MCF 10A (cell line): ENCODE measurements around the gene TCTN1. TPM values are rescaled to one million over a fixed set of nuclear protein-coding genes. Genes with fewer than 3 reads are reported as not detected.
"Not testable (repeated sequence)": the region's sequence is repeated elsewhere in the genome, so short reads cannot be mapped to it uniquely, and the experiment has no call there.

Source experiments
- BruUV-seq: library from RNA; stranded (reverse); fragments of 400-500 nt; replicated peaks from 2 replicates; lab custom pipeline; 2021; lab: Mats Ljungman, UMichigan
- CTCF ChIA-PET: fragments of 300-600 bp; sonication (Branson Sonifier 250); formaldehyde crosslinking; extraction: SDS; loops from one replicate; lab custom pipeline; 2021; ENCODE audit warnings: antibody characterized with exemption, inconsistent platforms; lab: Yijun Ruan, JAX
- POLR2A ChIA-PET: fragments of 300-600, 350-650 bp; sonication (Branson Sonifier 250); formaldehyde crosslinking; extraction: SDS; loops from one replicate; lab custom pipeline; 2020; ENCODE audit warnings: antibody characterized with exemption, inconsistent platforms; lab: Yijun Ruan, JAX
- DNase-seq: peaks from one replicate; pipeline ENCODE4 v3.0.0-alpha.2; 2018; ENCODE audit not compliant: unreplicated experiment
- H3K27ac Mint-ChIP-seq: one replicate; pipeline ENCODE4 v1.8.0; 2022; ENCODE audit warnings: mild to moderate bottlenecking, low read depth, mixed read lengths; ENCODE audit not compliant: unreplicated experiment
- H3K27me3 Mint-ChIP-seq: one replicate; pipeline ENCODE4 v1.8.0; 2022; ENCODE audit warnings: mixed read lengths; ENCODE audit not compliant: insufficient read depth, unreplicated experiment
- H3K36me3 Mint-ChIP-seq: one replicate; pipeline ENCODE4 v1.8.0; 2022; ENCODE audit warnings: mild to moderate bottlenecking, moderate library complexity, mixed read lengths; ENCODE audit not compliant: insufficient read depth, unreplicated experiment
- H3K4me1 Mint-ChIP-seq: one replicate; pipeline ENCODE4 v1.8.0; 2022; ENCODE audit warnings: mixed read lengths; ENCODE audit not compliant: insufficient read depth, unreplicated experiment
- H3K4me3 Mint-ChIP-seq: one replicate; pipeline ENCODE4 v1.8.0; 2022; ENCODE audit warnings: mild to moderate bottlenecking, moderate library complexity, mixed read lengths; ENCODE audit not compliant: unreplicated experiment
- H3K9me3 Mint-ChIP-seq: one replicate; pipeline ENCODE4 v1.8.0; 2022; ENCODE audit warnings: mixed read lengths; ENCODE audit not compliant: unreplicated experiment
- CTCF ChIP-seq: fragments of 200-600 bp; IDR thresholded peaks from one replicate; pipeline ENCODE4 v1.8.0; 2022; ENCODE audit warnings: antibody characterized with exemption, mild to moderate bottlenecking; ENCODE audit not compliant: unreplicated experiment
- intact Hi-C: fragments of 100-400 bp; cut with micrococcal nuclease; formaldehyde crosslinking; loops from 2 replicates; pipeline ENCODE4 v1.14.1; 2022
- total RNA-seq: library from RNA; stranded (reverse); gene quantifications from 2 replicates; pipeline ENCODE4 v1.2.3, GENCODE V29; 2022

TCTN1 gene
- total RNA-seq, 1 experiment from 2014 or later: 36.5 TPM

- ChIA-PET CTCF (interaction anchor here (0.6 to 2.1 kb wide), 5 partner anchors 12 to 1225 kb away, joined by 3 to 9 read pairs (median 3); no protein-coding TSS in a partner anchor), POLR2A (no interaction called here)
- Mint-ChIP-seq H3K36me3 (no peaks in the 10 kb centered on the region), H3K27me3 (no peaks in the 10 kb centered on the region), H3K27ac (no peak overlapping the region), H3K9me3 (no peaks in the 10 kb centered on the region), H3K4me3 (no peak overlapping the region), H3K4me1 (peaks cover 14% of the 10 kb centered on the region)
- intact Hi-C loops: no loop called here
- DNase-seq: no peak
- BruUV-seq: no TSS peak
- no peak for TF ChIP-seq CTCF
Observed at GRCh38 chr12:110590059-110590458, 23.9 kb upstream of the TCTN1 start.

DNA sequence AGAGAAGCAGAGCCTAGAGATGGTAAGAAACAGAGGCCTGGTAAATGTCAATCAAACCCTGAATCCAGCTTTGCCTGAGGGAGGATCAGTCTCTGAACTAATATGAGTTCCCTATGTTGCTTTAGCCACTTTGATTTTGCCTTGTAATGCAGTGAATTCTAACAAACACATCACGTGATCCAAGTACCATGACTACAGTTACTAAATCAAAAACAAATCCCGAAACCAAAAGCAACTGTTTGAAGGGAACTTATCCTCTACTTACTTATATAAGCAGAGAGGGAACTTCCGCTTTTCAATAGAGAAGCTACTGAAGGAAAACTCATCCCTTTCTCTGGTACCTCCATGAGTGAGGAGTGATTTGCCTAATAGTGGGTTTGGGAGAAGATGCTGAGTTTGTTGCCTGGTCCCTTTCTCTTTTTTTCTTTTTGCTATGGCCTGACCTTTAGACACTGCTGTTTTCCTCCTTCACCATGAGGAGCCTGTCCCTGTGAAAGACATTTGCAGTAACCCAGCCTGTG is 23.1 kb upstream of the TCTN1 start:
- no peaks in the 10 kb centered on the region for H3K36me3 Mint-ChIP-seq
- H3K9me3 Mint-ChIP-seq: no peaks in the 10 kb centered on the region
- no TSS peak for BruUV-seq
- DNase-seq: no peak
- H3K27ac Mint-ChIP-seq: peak overlapping the region; percentile 10
- intact Hi-C loops: no loop called here
- peaks cover 8% of the 10 kb centered on the region for H3K4me1 Mint-ChIP-seq
- CTCF ChIA-PET: interaction anchor here (0.5 to 2.1 kb wide), 5 partner anchors 11 to 1226 kb away, joined by 3 to 9 read pairs (median 3); partner anchors contain the start of gene ARPC3
- H3K27me3 Mint-ChIP-seq: no peaks in the 10 kb centered on the region
- no peak for TF ChIP-seq CTCF
- POLR2A ChIA-PET: interaction anchor here (0.8 to 1.4 kb wide), 4 partner anchors 10 to 59 kb away, joined by 3 to 4 read pairs (median 3); no protein-coding TSS in a partner anchor
- no peak overlapping the region for H3K4me3 Mint-ChIP-seq

GRCh38 chr12:110591451-110592051 is 22.4 kb upstream of the TCTN1 start:
- no peaks in the 10 kb centered on the region for H3K9me3 Mint-ChIP-seq
- H3K4me3 Mint-ChIP-seq: no peak overlapping the region
- no peak for DNase-seq
- peaks cover 8% of the 10 kb centered on the region for H3K4me1 Mint-ChIP-seq
- H3K27ac Mint-ChIP-seq: peak overlapping the region; percentile 10
- intact Hi-C loops: no loop called here
- ChIA-PET POLR2A (interaction anchor here (0.8 to 1.4 kb wide), 4 partner anchors 10 to 60 kb away, joined by 3 to 4 read pairs (median 3); no protein-coding TSS in a partner anchor), CTCF (interaction anchor here (0.6 to 2.1 kb wide), 5 partner anchors 8 to 141 kb away, joined by 3 to 9 read pairs (median 3); partner anchors contain the start of gene ARPC3)
- BruUV-seq: no TSS peak
- H3K36me3 Mint-ChIP-seq: no peaks in the 10 kb centered on the region
- no peaks in the 10 kb centered on the region for H3K27me3 Mint-ChIP-seq
- no peak for TF ChIP-seq CTCF

GRCh38 chr12:110592078-110592477 is 21.9 kb upstream of the TCTN1 start:
- BruUV-seq: no TSS peak
- intact Hi-C loops: no loop called here
- peaks cover 8% of the 10 kb centered on the region for H3K4me1 Mint-ChIP-seq
- H3K27ac Mint-ChIP-seq: no peak overlapping the region
- no peaks in the 10 kb centered on the region for H3K36me3 Mint-ChIP-seq
- no peak overlapping the region for H3K4me3 Mint-ChIP-seq
- no peak for DNase-seq
- POLR2A ChIA-PET: no interaction called here
- H3K9me3 Mint-ChIP-seq: no peaks in the 10 kb centered on the region
- H3K27me3 Mint-ChIP-seq: no peaks in the 10 kb centered on the region
- no peak for TF ChIP-seq CTCF
- CTCF ChIA-PET: interaction anchor here (0.7 to 1.5 kb wide), 2 partner anchors 74 to 81 kb away, joined by 3 read pairs; no protein-coding TSS in a partner anchor

DNA sequence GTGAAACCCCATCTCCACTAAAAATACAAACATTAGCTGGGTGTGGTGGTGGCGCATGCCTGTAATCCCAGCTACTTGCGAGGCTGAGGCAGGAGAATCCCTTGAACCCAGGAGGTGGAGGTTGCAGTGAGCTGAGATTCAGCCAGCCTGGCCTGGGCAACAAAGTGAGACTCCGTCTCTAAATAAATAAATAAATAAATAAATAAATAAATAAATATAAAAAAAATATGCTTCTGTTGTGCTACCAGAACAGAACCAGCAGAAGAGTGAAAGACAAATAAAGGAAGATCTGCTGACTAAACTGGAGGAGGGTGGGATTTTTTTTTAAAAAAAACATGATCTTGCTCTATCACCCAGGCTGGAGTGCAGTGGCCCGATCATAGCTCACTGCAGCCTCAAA is 21.0 kb upstream of the TCTN1 start:
- H3K4me3 Mint-ChIP-seq, intact Hi-C loops, H3K27me3 Mint-ChIP-seq, BruUV-seq, H3K4me1 Mint-ChIP-seq, DNase-seq, H3K9me3 Mint-ChIP-seq, H3K27ac Mint-ChIP-seq, H3K36me3 Mint-ChIP-seq: not testable (repeated sequence)
- ChIA-PET POLR2A (interaction anchor here (0.8 to 1.8 kb wide), 5 partner anchors 8 to 122 kb away, joined by 3 to 7 read pairs (median 3); partner anchors contain the start of genes RAD9B and VPS29), CTCF (interaction anchor here (0.7 to 2.8 kb wide), 4 partner anchors 9 to 328 kb away, joined by 3 to 9 read pairs (median 3); no protein-coding TSS in a partner anchor)
